HL-60/S4 treated with phorbol 12-myristate 13-acetate at 8.2 ng/mL for 4 days and 3 days (cell line): ENCODE results near the gene BBS1.

Source experiments
- in situ Hi-C: fragments of 300-500 bp; cut with MboI; formaldehyde crosslinking; loops from 2 replicates; pipeline ENCODE4 v1.15.0; 2022; ENCODE audit warnings: low sequenced_read_pairs

Gene BBS1

GRCh38 chr11:66548774-66549630 lies 38.6 kb downstream of the BBS1 start:
- in situ Hi-C loops: no loop called here

DNA sequence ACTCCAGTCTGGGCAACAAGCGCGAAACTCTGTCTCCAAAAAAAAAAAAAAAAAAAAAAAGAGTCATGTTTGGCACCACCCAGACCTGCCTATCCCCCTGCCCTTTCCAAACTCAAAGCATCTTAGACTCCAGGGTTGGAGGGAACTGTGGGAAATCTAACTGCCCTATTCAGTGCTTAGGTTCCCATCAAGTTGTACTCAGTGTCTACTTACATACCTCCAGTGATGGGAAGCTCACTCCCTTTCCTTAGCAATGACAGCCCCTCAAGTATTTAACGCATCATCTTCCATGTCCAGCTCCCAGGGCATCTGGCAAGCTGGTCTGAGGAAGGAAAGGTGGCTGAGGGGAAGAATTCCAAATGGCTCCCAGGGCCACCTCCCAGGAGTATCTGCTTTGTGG lies 39.3 kb downstream of the BBS1 start:
- in situ Hi-C loops: no loop called here

DNA sequence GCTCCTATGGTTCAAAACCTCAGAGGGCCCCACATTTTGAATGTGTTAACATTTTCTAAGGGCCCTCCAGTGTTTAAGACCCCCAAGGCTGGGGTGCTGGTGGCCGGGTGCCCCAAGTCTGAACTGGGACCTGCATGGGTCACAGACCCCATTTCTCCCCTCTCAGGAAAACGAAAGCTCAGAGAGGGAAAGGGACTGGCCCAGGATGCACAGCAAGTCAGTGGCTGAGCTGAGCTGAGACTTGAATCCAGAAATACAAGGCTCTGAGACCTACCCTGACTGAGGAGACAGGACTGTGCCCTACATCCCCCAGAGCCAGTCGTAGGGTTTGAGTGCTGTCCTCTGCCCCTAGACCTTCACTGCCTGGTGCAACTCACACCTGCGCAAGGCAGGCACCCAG lies 40.5 kb downstream of the BBS1 start:
- in situ Hi-C loops: no loop called here

DNA sequence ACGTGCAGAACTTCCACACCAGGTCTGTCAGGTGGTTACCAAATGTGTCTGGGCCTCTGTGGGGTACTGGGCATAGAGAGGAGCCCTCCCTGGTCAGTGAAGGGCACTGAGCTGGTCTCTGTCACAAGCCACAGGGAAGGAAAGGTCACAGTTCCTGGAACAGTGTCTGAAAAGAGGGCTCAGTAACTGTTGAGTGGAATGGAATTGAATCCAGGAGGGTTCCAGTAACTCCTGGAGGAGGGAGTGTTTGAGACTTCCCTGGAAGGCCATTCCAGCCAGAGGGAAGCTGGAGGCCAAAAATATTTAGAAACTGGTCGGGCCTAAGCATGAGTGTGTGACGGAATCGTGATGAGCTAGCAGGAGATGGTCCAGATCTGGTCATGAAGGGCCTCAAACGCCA lies 44.2 kb downstream of the BBS1 start:
- in situ Hi-C loops: no loop called here

DNA sequence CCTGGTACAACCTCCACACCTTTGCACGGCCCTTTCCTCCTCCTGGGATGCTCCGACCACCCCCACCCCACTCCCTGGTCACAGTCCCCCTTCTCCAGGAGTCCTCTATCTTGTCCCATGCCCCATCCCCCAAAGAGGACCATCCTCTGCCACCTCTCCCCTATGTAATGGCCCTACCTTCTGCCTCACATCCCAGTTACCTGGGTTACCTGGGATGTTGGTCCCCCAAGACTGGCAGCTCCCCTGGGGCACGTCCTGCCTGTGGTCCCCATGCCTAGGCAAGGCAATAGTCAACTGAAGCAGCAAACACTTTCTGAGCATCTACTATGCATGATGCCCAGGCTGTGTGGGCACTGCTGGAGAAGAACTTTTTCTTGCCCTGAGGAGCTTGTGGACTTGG lies 45.0 kb downstream of the BBS1 start:
- in situ Hi-C loops: no loop called here

- in situ Hi-C loops: no loop called here
These were observed 45.7 kb downstream of the BBS1 start for GRCh38 chr11:66556086-66556485.

- in situ Hi-C loops: no loop called here
These were observed 47.4 kb downstream of the BBS1 start for GRCh38 chr11:66557733-66558326.

DNA sequence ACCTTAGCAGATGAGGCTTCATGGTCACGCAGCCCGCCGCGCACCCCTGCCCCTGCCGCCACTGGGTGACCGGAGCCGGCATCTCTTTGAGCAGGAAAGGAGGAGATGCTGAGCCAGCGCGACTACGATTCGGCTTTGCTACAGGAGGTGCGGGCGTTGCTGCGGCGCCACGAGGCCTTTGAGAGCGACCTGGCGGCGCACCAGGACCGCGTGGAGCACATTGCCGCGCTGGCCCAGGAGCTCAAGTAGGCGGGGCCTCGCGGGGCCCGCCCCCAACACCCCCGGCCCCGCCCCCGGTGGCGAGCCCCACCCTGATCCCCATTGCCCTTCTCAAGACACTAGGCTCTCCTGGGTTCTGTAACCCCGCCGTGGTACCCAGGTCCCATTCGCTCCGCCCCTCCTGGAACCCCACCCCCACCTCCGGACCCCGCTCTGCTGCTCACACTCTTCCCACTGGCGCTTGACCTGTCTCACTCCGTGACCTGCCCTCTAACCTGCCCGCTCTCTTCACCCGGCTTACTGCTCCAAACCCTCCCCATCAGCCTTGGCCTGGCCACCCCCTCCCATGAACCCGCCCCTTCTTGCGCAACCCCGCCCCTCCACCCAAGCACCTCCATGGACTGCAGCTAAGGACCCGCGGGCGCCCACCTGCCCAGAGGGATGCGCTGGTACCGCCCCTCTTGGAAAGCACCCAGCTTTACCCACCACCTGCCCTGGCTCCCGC lies 48.9 kb downstream of the BBS1 start:
- in situ Hi-C loops: no loop called here

- in situ Hi-C loops: no loop called here
These were observed 49.6 kb downstream of the BBS1 start for GRCh38 chr11:66559866-66560676.

DNA sequence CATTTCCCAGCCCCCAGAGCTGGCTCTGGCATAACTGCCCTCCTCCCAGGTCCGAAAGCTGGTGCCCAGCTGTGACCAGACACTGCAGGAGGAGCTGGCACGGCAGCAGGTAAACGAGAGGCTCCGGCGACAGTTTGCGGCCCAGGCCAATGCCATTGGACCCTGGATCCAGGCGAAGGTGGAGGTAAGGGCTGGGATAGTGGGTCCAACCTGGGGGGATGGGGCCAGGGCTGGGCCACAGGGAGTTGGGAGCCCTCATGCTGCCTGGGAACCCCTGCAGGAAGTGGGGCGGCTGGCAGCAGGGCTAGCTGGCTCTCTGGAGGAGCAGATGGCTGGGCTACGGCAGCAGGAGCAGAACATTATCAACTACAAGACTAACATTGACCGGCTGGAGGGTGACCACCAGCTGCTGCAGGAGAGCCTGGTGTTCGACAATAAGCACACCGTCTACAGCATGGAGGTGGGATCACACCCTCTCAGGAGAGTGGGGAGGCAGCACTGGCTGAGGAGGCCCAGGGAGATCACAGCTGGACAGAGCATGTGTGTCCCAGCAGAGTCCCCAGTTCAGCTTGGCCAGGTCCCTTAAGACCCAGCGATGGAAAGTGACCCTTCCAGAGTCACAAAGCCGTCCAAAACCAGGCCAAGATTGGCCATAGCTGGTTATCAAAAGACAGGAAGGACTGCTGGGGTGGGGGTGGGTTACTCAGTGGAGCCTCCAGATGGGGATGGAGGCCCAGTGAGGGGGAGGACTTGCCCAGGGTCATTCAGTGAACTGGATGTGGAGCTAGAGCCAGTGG lies 50.9 kb downstream of the BBS1 start:
- in situ Hi-C loops: no loop called here

DNA sequence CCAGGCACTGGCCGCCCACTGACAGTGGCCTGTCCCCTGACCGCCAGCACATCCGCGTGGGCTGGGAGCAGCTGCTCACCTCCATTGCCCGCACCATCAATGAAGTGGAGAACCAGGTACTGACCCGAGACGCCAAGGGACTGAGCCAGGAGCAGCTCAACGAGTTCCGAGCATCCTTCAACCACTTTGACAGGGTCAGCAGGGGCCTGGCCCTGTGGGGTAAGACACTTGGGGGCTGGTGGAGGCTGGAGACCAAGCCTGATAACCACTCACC lies 51.5 kb downstream of the BBS1 start:
- in situ Hi-C loops: no loop called here

GRCh38 chr11:66562275-66562674 lies 51.8 kb downstream of the BBS1 start:
- in situ Hi-C loops: no loop called here

DNA sequence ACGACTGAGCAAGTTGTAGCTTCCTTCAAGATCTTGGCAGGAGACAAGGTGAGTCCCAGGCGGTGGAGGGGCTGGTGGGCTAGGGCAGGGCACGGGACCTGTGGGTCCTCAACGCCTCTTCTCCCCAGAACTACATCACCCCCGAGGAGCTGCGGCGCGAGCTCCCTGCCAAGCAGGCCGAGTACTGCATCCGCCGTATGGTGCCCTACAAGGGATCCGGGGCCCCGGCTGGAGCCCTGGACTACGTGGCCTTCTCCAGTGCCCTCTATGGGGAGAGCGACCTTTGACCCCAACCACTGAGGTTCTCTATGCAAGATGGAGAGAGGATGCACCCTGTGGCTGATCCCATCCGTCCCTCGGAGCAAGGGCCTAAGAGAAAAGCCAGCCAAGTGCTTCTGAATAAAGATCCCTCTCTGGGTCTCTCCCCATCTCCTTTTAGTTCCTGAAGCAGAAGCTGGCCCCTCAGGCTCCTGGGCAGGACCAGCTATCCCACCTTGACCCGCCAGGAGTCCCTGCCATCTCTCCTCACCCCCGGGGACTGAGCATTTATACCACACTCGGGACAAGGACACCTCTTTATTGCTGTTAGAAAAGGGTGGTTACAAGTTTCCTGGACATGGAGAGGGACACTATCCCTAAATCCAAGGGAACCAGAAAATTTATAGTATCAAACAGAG lies 52.6 kb downstream of the BBS1 start:
- in situ Hi-C loops: no loop called here

- in situ Hi-C loops: no loop called here
These were observed 53.4 kb downstream of the BBS1 start for GRCh38 chr11:66563832-66564231.

- in situ Hi-C loops: no loop called here
These were observed 54.1 kb downstream of the BBS1 start for GRCh38 chr11:66564538-66564937.

- in situ Hi-C loops: no loop called here
These were observed 54.5 kb downstream of the BBS1 start for GRCh38 chr11:66564984-66565383.

GRCh38 chr11:66566221-66566620 lies 55.8 kb downstream of the BBS1 start:
- in situ Hi-C loops: no loop called here

DNA sequence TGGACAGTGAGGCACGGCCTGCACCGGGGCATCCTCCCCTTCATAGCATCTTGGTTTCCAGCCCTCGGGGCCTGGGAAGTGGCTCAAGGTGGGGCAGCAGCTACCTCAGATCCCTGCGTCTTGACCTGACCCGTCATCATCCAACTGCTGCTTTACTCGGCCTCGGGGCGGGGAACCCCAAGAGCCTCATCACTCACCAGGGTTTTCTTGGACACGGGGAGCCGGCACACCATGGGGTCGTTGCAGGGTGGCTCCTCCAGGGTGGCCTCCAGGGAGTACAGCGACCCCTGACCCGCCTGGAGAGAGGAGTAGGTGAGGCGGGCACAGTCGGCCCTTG lies 57.3 kb downstream of the BBS1 start:
- in situ Hi-C loops: no loop called here

DNA sequence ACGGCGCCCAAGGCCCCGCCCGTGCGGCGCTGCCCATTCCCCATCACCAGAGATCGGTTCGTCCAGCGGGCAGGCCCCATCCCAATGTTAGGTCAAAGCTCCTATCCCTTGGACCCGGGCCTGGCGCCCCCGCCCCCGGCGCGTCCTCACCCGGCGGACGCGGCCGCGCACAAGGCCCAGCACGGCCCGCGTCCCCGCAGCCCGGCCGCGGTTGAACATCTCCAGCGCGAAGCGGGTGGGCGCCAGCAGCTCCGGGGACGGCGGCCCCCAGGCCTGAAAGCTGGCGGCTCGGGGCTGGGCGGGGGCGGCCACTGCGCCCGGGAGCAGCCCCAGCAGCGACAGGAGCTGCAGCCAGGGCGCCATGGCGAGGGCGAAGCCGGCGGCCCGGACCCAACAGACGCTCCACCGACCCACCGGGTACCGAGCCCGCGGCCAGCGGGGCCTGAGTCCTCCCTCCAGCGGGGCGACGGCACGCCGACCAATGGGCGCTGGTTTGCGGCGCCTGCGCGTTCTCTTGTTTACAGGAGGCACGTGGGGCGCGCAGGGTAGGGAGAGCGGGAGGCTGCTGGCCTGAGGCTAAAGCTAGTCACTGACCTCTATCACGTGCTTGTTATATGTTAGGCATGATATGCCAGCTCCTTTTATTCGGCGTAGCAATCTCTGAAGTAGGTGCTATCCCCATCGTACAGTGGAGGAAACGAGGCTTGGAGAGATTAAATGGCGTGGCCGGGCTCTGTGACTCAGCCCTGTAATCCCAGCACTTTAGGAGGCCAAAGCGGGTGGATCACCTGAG lies 57.9 kb downstream of the BBS1 start, which contains the start of gene CTSF:
CTSF (minus strand) TSS at position 483 of the 793 bp plus-strand sequence; CDS start at position 363, 120 bp downstream.
- in situ Hi-C loops: no loop called here
